ENCODE results near the gene DBH.

DBH gene

GRCh38 chr9:133635533-133636531, at the start of gene DBH:
DBH (plus strand) TSS chr9:133636363; CDS start chr9:133636372, 9 bp downstream.
- DNase-seq: no peak

DNA sequence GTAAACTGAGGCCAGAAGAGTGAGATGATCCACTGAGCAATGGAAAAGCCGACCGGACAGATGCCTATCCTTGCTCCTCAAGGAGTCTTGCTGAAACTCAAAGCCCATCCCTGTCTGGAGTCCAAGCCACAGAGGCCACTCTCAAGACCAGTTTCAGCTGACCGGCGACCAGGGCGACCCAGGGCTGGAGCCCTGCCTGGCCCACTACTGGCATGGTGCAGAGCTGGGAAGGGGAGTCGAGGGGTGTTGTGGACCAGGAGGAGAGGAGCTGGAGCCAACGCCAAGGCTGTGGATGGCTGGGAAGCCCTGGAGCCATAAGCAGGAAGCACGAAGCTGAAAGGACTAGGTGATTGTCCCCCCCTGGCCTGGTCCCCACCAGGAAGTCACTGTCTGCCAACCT, 49.1 kb upstream of the DBH start:
- no peak for DNase-seq

DNA sequence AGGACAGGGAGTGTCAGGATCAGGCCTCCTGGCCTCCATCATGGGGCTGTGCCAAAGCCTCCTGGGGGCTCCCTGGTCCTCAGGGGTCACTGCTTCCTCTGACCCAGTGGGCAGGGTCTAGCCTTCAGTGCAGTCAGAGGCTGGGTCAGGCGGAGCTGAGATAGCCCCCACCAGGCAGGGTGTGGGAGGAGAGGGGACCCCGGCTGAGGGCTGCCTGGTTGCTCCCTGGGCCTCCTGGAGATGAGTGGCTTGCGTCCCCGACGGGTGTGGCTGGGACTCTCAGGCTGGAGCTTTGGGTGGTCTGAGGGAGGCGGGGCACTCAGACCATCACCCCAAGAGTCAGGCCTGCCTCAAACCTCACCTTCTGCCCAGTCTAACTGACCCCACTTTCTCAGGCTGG, 48.7 kb upstream of the DBH start:
- DNase-seq: no peak

GRCh38 chr9:133589454-133590227, 46.5 kb upstream of the DBH start:
- peak; percentile 6 to 40 (median 18) for DNase-seq

- no peak for DNase-seq
Observed at GRCh38 chr9:133590231-133590855, 45.8 kb upstream of the DBH start.

- DNase-seq: no peak
Observed at GRCh38 chr9:133591116-133591910, 44.9 kb upstream of the DBH start.

DNA sequence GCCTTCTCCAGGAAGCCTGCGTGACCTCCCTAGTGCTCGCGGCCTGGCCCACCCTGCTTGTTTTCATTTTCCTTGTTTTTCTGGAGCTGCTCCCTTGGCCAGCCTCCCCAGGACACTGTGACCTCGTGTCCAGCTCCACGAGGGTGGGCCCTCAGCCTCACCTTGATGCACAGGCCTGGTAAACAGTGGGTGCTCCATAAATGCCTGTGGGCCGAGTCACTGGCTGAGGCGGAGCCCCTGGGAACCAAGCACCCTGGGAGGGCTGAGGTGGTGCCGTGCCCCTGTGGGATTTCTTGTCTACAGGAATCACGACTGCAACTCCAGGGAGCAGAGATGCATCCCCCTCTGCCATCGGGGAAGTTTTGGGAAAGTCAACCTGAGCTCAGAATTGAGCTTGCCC, 44.2 kb upstream of the DBH start:
- DNase-seq: no peak

DNA sequence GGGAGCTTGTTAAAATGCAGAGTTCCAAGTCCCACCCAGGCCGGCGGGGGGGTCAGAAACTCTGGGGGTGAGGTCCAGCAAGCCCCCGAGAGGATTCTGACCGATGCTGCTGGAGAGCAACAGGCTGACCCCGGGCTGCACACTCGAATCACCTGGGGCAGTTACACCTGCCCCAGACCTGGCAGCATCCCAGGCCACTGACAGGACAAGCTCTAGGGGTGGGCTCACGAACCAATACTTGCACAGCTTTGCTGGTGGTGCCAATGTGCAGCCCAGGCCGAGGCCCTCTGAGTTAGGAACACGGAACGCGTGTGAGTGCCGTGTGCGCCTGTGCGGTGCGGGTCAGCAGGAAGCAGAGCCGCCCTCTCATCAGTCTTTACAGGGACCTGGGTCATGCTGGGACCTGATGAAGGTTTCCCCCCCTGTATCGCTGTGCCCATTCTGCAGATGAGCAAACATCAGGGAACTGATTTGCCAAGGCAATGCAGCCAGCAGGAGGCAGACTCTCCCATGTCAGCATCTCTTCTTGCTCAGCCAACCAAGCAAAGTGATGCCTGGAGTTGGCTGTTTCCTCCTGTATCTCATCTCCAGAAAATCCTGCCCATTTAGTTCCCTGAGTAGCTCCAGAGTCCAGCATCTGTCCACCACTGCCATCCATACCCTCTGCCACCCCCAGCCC, 43.3 kb upstream of the DBH start:
- no peak for DNase-seq

DNA sequence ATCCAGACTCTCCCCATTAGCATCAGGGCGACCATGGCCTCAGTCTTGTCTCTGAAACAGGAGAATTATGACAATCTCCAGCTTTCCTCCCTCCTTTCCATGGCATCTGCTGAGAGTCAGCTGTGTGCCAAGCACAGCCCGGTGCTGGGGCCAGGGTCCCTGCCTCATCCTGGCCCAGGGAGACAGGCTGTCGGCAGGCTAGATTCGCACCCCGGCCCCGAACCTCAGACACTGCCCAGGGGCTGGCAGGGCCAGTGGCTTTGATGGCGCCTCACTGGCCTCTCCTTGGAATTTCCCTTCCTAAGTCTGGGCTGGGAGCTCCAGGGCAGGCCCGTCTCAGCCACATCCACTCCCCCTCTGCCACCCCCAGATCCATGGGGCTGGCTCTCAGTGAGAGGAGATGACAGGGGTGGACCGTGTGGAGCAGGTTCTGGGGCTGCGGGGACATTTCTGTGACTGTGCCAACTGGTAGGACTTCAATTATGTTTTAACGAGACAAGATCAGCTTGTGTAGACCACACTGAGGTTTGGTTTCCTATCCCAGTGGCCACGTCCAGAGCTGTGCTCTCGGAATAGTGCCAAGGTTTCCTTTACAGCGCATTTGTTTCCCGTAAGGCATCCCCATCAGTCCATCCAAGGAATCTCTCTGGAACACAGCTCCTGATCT, 42.4 kb upstream of the DBH start:
- DNase-seq: no peak

DNA sequence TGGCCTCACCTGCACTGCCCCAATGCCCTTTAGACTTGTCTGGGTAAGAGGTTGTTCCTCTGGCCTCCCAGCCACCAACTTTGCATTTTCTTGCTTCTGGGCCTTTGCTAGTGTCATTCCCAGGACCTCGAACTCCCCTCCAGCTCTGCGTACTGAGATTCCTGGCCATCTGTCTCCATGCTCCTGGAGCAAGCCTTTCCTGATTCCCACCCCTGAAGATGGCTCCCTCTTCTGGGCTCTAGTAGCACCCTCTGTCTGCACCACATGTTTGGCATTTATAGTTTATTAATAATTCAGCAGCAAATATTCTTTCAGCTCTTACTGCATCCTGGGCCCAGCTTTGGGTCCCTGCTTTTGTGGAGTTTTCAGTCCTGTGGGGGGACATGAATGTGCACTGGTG, 41.9 kb upstream of the DBH start:
- DNase-seq: no peak

DNA sequence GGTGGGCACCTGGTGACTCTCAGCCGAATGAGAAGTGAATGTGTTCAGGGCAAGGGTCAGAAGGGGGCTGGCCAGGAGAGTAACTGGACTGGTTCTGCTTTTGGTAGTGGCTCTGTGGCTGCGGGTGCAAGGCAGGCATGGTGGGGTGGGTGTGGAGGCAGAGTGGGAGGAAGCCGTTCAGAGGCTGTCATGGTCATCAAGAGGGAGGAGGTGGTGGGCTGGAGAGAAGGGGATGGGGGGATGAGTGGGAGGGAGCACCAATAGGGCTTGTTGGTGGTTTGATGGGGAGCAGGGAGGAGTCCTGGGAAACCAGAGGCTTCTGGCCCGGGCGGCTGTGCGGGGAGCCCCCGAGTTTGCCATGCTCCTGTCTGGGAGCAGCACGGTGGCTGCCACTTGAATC, 40.3 kb upstream of the DBH start:
- no peak for DNase-seq

- no peak for DNase-seq
Observed at GRCh38 chr9:133597316-133597957, 38.7 kb upstream of the DBH start.

- no peak for DNase-seq
Observed at GRCh38 chr9:133598978-133599377, 37.2 kb upstream of the DBH start.

GRCh38 chr9:133599470-133600173, 36.5 kb upstream of the DBH start:
- no peak for DNase-seq

DNA sequence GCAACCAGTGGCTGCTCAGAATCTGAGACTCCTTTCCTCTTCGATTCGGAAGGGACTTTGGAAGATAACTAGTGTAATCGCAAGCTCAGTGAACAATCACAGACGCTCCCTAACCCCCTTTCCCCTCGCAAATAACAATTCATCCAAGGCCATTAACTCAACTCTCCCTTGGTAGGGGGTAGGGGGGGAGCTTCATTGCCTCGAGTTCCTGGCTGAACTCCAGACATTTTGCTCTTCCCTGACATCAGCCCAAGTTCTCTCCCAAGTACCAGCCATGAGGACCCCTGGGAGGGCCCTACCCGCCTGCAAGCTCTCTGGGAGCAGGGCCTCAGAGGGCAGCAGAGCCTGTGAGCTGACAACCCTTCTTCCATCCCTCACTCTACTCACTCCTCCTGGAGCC, 35.4 kb upstream of the DBH start:
- DNase-seq: no peak

- DNase-seq: no peak
Observed at GRCh38 chr9:133601746-133602145, 34.4 kb upstream of the DBH start.

DNA sequence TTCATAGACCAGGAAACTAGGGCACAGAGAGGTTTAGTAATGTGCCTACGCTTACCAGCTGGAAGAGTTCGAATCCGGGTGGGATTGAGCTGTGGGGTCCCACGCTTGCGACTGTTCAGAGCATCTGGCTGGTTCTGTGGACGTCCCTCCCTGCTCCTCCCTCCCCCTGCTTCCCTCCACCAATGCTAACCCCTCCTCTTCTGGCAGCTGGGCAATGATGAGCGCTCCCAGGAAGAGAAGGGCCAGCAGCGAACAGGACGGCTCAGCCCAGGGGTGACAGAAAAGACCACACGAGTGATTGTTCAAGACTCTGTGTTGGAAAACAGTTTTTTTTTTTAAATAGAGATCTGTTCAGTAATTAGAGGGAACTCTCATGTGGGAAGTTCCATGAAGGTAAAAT, 33.9 kb upstream of the DBH start:
- no peak for DNase-seq

DNA sequence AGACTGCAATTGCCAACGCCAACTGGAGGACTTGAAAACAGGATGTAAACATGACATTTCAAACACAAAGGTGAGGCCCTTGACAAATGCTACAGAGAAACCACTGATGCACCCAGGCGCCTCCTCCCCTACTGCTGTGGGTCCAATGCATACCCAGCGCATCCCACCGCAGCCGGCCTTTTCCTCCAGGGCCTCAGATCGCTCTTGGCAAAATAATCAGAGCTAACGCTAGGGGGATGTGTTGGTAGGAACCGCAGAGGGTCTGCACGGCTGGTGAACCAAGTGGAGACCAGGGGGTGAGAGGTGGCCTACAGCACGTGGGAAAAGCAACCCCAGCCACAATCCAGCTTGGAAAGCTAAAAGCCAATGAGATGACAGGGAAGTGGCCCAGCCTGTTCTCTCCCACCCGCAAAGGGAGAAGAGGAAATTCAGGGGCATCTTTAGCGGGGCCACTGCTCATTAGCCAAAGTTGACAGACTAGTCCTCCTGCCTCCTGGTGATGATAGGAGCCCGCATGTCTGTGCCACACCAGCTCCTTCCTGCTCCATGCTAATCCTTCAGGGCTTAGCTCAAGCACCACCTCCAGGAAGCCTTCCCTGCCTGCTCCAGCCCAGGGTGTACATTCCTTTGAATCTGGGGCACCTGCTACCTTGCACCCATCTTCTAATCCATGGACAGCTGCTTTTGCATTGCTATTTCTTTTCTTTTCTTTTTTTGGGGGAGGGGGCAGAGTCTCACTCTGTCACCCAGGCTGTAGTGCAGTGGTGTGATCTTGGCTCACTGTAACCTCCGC, 32.8 kb upstream of the DBH start:
- no peak for DNase-seq

DNA sequence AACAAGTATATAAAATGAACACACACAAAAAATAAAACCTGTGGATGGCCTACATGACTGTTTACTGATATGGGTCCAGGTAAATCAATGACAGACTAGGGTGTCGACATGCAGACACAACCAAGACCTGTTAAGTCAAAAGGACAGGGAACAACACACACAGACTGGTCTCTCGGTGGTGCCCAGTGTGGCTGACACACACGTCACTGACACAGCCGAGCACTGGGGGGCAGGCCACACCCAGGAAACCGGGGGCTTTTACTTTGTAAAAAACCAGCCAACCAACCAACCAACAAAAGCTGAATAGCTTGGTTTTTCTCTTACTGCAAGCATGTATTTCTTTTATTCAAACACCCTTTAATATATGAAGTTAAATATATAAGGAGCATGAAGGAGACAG, 31.9 kb upstream of the DBH start:
- peak in 1 of 4 experiments; percentile 38 for DNase-seq

All from activated naive CD4-positive, alpha-beta T cell (primary cell).